ENCODE results near the gene ZNRF1.

- TF ChIP-seq POLR2A (IDR thresholded peaks at IDR 0.05) (no peak), CTCF (IDR thresholded peaks at IDR 0.05 in 8 of 11, conservative IDR thresholded peaks at IDR 0.05 in 3 of 11) (no peak)
These were observed 153.0 kb downstream of the ZNRF1 start for GRCh38 chr16:75151798-75152197.
